Measurements from ENCODE around the gene C2orf72.

Gene C2orf72

GRCh38 chr2:231088754-231089153 lies 51.4 kb downstream of the C2orf72 start:
- no peak for DNase-seq

- no peak for DNase-seq
Observed at GRCh38 chr2:231093933-231094332, 56.6 kb downstream of the C2orf72 start.

- DNase-seq = no peak
Observed at GRCh38 chr2:231094736-231095346, 57.5 kb downstream of the C2orf72 start.
